GM12873 (cell line): ENCODE data around the gene CD58.

Experiments
- TF ChIP-seq, protein P1 (sequence below): IDR thresholded peaks from 2 replicates; pipeline ENCODE4 v1.5.1; 2012; ENCODE audit warnings: low read depth, mild to moderate bottlenecking, moderate library complexity, low read length, control low read depth; ENCODE audit not compliant: insufficient read depth; ENCODE audit errors: missing control alignments

The CD58 gene

DNA sequence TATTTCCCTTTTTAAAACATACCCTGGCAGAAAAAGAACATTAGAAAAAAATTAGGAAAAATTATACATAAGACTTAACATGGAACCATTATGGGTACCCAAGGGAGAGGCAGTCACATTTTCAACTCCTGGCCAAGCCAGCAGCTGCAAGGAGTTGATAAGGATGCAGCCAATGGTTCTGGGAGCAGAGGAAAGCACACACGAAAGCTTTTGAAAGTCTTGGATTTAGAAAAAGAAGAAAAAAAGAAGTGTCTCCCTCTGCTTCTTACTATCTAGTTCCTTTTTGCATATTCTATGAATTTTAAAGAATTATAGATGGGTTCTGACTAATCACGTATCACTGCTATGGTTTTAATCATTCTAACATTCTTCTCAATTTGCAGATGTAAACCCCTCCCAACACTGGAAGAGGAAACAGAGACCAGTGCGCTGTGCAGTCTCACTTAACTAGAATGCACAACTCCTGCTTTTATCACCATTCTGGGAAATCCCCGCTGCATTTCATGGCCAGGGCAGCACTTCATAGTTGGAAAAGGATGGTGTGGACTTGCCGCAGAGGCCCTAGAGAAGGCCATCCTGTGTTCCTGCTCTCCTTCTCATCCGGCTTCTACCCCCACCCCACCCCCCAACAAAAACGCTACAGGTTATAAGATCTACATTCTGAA, 2.7 kb upstream of the CD58 start:
- TF ChIP-seq, protein P1, sequence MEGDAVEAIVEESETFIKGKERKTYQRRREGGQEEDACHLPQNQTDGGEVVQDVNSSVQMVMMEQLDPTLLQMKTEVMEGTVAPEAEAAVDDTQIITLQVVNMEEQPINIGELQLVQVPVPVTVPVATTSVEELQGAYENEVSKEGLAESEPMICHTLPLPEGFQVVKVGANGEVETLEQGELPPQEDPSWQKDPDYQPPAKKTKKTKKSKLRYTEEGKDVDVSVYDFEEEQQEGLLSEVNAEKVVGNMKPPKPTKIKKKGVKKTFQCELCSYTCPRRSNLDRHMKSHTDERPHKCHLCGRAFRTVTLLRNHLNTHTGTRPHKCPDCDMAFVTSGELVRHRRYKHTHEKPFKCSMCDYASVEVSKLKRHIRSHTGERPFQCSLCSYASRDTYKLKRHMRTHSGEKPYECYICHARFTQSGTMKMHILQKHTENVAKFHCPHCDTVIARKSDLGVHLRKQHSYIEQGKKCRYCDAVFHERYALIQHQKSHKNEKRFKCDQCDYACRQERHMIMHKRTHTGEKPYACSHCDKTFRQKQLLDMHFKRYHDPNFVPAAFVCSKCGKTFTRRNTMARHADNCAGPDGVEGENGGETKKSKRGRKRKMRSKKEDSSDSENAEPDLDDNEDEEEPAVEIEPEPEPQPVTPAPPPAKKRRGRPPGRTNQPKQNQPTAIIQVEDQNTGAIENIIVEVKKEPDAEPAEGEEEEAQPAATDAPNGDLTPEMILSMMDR = no peak

DNA sequence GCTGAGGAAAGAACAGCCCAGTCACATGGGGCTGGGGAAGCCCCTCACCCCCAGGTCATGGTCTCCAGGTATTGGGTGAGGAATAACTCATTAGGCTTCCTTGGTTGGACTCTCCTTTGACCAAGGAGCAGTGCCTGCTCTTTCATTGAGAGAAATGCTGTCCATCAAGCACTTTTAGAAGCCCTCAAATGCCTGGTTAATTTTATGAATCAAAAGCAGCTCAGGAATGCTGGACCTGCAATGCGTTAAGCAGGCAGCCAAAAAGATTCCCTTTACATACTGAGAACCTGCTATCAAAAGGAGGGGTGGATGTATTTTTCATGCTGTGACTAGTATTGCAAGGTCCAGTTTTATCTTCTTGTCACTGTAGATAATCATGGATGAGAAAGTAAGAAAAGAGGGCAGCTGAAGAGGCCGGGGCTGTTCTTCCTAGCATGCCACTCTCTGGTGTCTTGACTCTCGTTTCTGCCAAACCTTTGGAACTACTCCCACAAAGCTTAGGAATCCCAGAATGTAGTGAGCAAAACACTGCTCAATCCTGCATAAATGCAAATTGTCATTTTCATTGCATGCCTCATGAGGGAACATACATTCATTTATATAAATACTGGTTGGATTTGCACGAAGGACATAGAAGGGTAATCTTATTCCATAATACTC, 2.1 kb upstream of the CD58 start:
- TF ChIP-seq, protein P1 = no peak

DNA sequence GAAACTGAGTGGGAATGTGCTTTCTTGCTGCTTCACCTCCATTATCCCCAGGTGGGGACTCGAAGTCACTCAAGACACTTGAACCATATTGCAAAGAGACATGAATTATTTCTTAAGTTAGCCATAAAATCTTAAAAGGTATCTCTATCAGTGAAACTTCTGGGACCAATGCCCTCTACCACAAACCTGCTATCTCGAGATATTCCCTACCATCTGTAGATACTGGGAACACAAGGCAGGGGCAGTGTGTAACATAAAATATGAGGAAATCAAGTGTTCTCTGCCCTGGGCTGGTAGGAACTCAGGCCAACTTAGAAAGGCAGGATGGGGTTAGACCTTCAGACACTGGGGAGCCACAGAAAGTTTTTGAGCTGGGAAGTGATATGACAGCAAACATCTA, 1.3 kb upstream of the CD58 start:
- TF ChIP-seq, protein P1 = no peak

DNA sequence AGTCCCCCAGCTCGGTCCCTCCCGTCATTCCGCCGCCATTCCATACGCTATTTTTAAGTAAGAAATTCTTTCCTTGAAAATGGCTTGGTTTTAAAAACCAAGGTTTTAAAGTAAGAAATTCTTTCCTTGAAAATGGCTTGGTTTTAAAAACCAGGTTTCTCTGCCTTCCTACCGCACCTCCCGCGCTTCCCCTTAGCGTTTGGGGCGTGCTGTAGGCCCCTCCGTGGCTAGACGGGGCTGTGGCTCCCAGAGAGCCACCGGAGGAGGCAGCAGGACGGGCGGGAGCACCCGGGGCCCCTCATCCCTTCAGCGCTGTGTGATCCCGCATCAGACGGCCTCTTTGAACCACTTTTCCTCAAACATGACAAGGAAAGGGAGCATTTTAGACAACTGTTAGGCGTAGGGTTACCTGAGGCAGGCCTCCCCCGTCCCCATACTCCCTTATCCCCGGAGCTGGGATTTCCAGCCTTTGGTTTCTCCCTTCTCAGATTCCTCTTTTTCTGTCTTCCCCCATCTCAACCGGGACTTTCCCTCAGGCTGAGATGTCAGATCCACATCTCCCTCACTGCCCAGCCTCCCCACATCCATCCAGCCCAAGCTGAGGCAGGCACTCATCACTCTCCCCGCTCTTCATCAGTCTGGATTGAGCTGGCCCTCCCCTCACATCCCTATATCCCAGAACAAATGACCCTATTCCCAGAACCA, 541 bp upstream of the CD58 start:
- TF ChIP-seq, protein P1 = no peak

DNA sequence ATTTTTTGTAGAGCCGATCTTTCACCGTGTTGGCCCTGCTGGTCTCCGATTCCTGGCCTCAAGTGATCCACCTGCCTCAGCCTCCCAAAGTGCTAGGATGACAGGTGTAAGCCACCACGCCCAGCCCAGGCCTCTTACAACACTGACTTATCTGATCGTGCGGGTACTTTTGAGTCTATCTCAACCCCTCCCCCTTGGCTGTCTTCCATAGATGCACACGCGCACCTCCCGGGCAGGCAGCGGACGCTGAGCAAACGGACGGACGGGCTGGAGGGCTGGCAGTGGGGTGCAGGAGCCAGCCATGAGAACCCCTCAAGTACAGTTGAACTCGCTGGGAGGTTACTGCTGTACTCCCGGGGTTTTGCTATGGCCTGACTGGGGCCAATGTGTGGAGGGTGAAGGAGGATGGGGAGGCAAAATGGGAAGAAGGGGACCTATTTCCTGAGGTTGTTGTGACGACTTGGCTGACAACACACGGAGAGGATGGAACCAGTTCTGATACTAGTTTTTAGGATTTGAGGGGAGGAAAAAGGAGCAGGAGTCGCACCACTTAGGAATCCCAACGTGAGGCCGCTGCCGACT, 959 bp downstream of the CD58 start:
- TF ChIP-seq, protein P1 = no peak

DNA sequence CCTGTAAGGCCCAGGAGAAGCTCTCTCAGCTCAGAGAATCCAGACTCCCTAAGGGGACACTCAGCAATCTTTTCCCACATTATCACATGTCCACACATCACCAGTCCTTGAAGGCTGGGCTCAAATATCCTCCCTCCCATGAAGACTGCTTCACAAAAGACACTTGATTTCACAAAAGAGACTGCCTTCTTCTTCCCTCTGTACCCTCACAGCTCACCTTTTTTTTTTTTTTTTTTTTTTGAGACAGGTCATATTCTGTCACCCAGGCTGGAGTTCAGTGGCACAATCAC, 1.5 kb downstream of the CD58 start:
- TF ChIP-seq, protein P1 = no peak
